HEK293 (cell line): ENCODE results near the gene INTS7.

Source experiments
- CTCF ChIA-PET: fragments of 350-600 bp; formaldehyde crosslinking; extraction: SDS; loops from one replicate; lab custom pipeline; 2021; ENCODE audit warnings: antibody characterized with exemption; lab: Yijun Ruan, JAX
- POLR2A ChIA-PET: fragments of 300-600 bp; formaldehyde crosslinking; extraction: SDS; loops from one replicate; lab custom pipeline; 2020; ENCODE audit warnings: antibody characterized with exemption, inconsistent platforms; lab: Yijun Ruan, JAX
- H3K27ac ChIP-seq: fragments of 200-500 bp; sonication (Bioruptor generic); 2 replicates; pipeline ENCODE4 v1.5.1; 2014; ENCODE audit warnings: low read depth, low read length, control low read depth, inconsistent platforms; ENCODE audit errors: extremely low read depth
- H3K36me3 ChIP-seq, 2 experiments: fragments of 200-500 bp in 1 of 2; sonication (Bioruptor generic) in 1 of 2; 1 replicate in 1 of 2; 2 replicates in 1 of 2; pipeline ENCODE4 v1.5.1; 2014 to 2017; ENCODE audit warnings: inconsistent platforms in 2 of 2, low read length in 2 of 2; ENCODE audit not compliant: control insufficient read depth in 2 of 2, insufficient read depth in 1 of 2
- H3K4me1 ChIP-seq: fragments of 200-500 bp; sonication (Bioruptor generic); 2 replicates; pipeline ENCODE4 v1.5.1; 2014; ENCODE audit warnings: mild to moderate bottlenecking, low read length, inconsistent platforms; ENCODE audit not compliant: control insufficient read depth, insufficient read depth
- H3K4me3 ChIP-seq: 2 replicates; pipeline ENCODE4 v1.5.1; 2011; ENCODE audit warnings: low read depth, mild to moderate bottlenecking, control low read depth, low read length, moderate library complexity
- H3K9me3 ChIP-seq: fragments of 200-500 bp; sonication (Bioruptor generic); 2 replicates; pipeline ENCODE4 v1.5.1; 2014; ENCODE audit warnings: low read depth, low read length, inconsistent platforms; ENCODE audit not compliant: control insufficient read depth, insufficient read depth
- BCL11B ChIP-seq: fragments of 450-650 bp; formaldehyde crosslinking; IDR thresholded peaks from 2 replicates; pipeline ENCODE4 v1.5.1; 2016; ENCODE audit warnings: low read depth, missing biosample characterization, missing genetic modification characterization
- ELK4 ChIP-seq: IDR thresholded peaks from 2 replicates; pipeline ENCODE4 v1.6.1; 2011; ENCODE audit warnings: mild to moderate bottlenecking, low read depth, low read length, borderline replicate concordance
- GLIS1 ChIP-seq: fragments of 450-650 bp; formaldehyde crosslinking; IDR thresholded peaks from 2 replicates; pipeline ENCODE4 v1.5.1; 2016; ENCODE audit warnings: missing biosample characterization, missing genetic modification characterization
- PRDM2 ChIP-seq: fragments of 450-650 bp; formaldehyde crosslinking; IDR thresholded peaks from 2 replicates; pipeline ENCODE4 v1.5.1; 2016; ENCODE audit warnings: missing biosample characterization, missing genetic modification characterization, borderline replicate concordance
- RBAK ChIP-seq: fragments of 450-650 bp; formaldehyde crosslinking; IDR thresholded peaks from 2 replicates; pipeline ENCODE4 v1.5.1; 2016; ENCODE audit warnings: missing biosample characterization, missing genetic modification characterization
- SP2 ChIP-seq: fragments of 450-650 bp; formaldehyde crosslinking; IDR thresholded peaks from 2 replicates; pipeline ENCODE4 v1.5.1; 2016; ENCODE audit warnings: missing biosample characterization, missing genetic modification characterization
- ZBTB20 ChIP-seq: fragments of 450-650 bp; formaldehyde crosslinking; IDR thresholded peaks from 2 replicates; pipeline ENCODE4 v1.5.1; 2016; ENCODE audit warnings: missing biosample characterization, missing genetic modification characterization
- ZEB2 ChIP-seq: fragments of 450-650 bp; formaldehyde crosslinking; IDR thresholded peaks from 2 replicates; pipeline ENCODE4 v1.5.1; 2016; ENCODE audit warnings: missing biosample characterization, missing genetic modification characterization
- ZNF214 ChIP-seq: fragments of 450-650 bp; formaldehyde crosslinking; IDR thresholded peaks from 2 replicates; pipeline ENCODE4 v1.5.1; 2017; ENCODE audit warnings: missing biosample characterization, mild to moderate bottlenecking, missing genetic modification characterization, borderline replicate concordance
- ZNF266 ChIP-seq: fragments of 450-650 bp; formaldehyde crosslinking; IDR thresholded peaks from 2 replicates; pipeline ENCODE4 v1.5.1; 2016; ENCODE audit warnings: missing biosample characterization, missing genetic modification characterization, low read depth
- ZNF335 ChIP-seq: fragments of 450-650 bp; formaldehyde crosslinking; conservative IDR thresholded peaks from 2 replicates; pipeline ENCODE4 v1.5.1; 2016; ENCODE audit warnings: missing biosample characterization, missing genetic modification characterization
- ZNF37A ChIP-seq: fragments of 450-650 bp; IDR thresholded peaks from 2 replicates; pipeline ENCODE4 v1.5.1; 2018; ENCODE audit warnings: missing biosample characterization, missing genetic modification characterization
- ZNF423 ChIP-seq: fragments of 450-650 bp; formaldehyde crosslinking; IDR thresholded peaks from 2 replicates; pipeline ENCODE4 v1.5.1; 2016; ENCODE audit warnings: missing biosample characterization, missing genetic modification characterization
- ZNF433 ChIP-seq: fragments of 450-650 bp; formaldehyde crosslinking; IDR thresholded peaks from 2 replicates; pipeline ENCODE4 v1.5.1; 2016; ENCODE audit warnings: missing biosample characterization, missing genetic modification characterization, low read depth
- ZNF561 ChIP-seq: fragments of 450-650 bp; IDR thresholded peaks from 2 replicates; pipeline ENCODE4 v1.5.1; 2018; ENCODE audit warnings: missing biosample characterization, missing genetic modification characterization, borderline replicate concordance
- ZNF596 ChIP-seq: fragments of 450-650 bp; IDR thresholded peaks from 2 replicates; pipeline ENCODE4 v1.5.0; 2018; ENCODE audit warnings: missing biosample characterization, mild to moderate bottlenecking, missing genetic modification characterization, moderate library complexity
- ZNF704 ChIP-seq: fragments of 450-650 bp; formaldehyde crosslinking; IDR thresholded peaks from 2 replicates; pipeline ENCODE4 v1.5.1; 2016; ENCODE audit warnings: missing biosample characterization, missing genetic modification characterization
- ZNF791 ChIP-seq: fragments of 450-650 bp; formaldehyde crosslinking; IDR thresholded peaks from 2 replicates; pipeline ENCODE4 v1.5.1; 2016; ENCODE audit warnings: missing biosample characterization, missing genetic modification characterization
- ZNF830 ChIP-seq: fragments of 450-650 bp; IDR thresholded peaks from 2 replicates; pipeline ENCODE4 v1.5.0; 2018; ENCODE audit warnings: missing biosample characterization, missing genetic modification characterization, low read depth, mild to moderate bottlenecking, moderate library complexity
- ZSCAN23 ChIP-seq: fragments of 450-650 bp; formaldehyde crosslinking; IDR thresholded peaks from 2 replicates; pipeline ENCODE4 v1.5.1; 2016; ENCODE audit warnings: missing biosample characterization, missing genetic modification characterization

Gene INTS7

GRCh38 chr1:212010004-212010403, 25.4 kb downstream of the INTS7 start:
- Histone ChIP-seq H3K27ac (no peak overlapping the region), H3K9me3 (no peaks in the 10 kb centered on the region), H3K4me1 (no peaks in the 10 kb centered on the region), H3K4me3 (no peak overlapping the region), H3K36me3 (peaks cover 7 to 51% of the 10 kb centered on the region in 2 experiments; a peak in 2 of 3 replicates)
- CTCF ChIA-PET, result interaction anchor here (0.6 to 2.4 kb wide), 6 partner anchors 19 to 328 kb away, joined by 3 to 30 read pairs (median 4); partner anchors contain the start of genes DTL and INTS7
- POLR2A ChIA-PET, result interaction anchor here (1.0 kb wide), 1 partner anchor 25 kb away, joined by 4 read pairs; the partner anchor contains the start of genes DTL and INTS7
- TF ChIP-seq GLIS1 (tag by site-specific recombination), result no peak
- TF ChIP-seq ZNF830, result no peak
- TF ChIP-seq ELK4, result no peak
- no peak for TF ChIP-seq ZSCAN23 (tag by site-specific recombination)
- no peak for TF ChIP-seq ZNF214
- no peak for TF ChIP-seq RBAK (tag by site-specific recombination)
- TF ChIP-seq SP2 (tag by site-specific recombination), result no peak
- no peak for TF ChIP-seq ZEB2 (tag by site-specific recombination)
- no peak for TF ChIP-seq PRDM2 (tag by site-specific recombination)
- TF ChIP-seq ZNF791 (tag by site-specific recombination), result no peak
- TF ChIP-seq ZNF335 (tag by site-specific recombination), result no peak
- TF ChIP-seq ZNF596 (tag by site-specific recombination), result no peak
- no peak for TF ChIP-seq ZNF37A (tag by site-specific recombination)
- TF ChIP-seq ZNF704 (tag by site-specific recombination), result no peak
- TF ChIP-seq ZNF423 (tag by site-specific recombination), result no peak
- TF ChIP-seq ZBTB20 (tag by site-specific recombination), result no peak
- TF ChIP-seq BCL11B (tag by site-specific recombination), result no peak
- no peak for TF ChIP-seq ZNF266 (tag by site-specific recombination)
- TF ChIP-seq ZNF561 (tag by site-specific recombination), result no peak
- no peak for TF ChIP-seq ZNF433 (tag by site-specific recombination)
- TF ChIP-seq, all 188 proteins: peak for 0
